A549 (cell line): ENCODE results near the gene OPA1.

Experiments used
- BHLHE40 ChIP-seq: IDR thresholded peaks from 2 replicates; pipeline ENCODE4 v1.6.1; 2012; ENCODE audit warnings: low read depth, low read length, inconsistent platforms
- EP300 ChIP-seq, 2 experiments: fragments of >200 bp; sonication (Bioruptor Twin); formaldehyde crosslinking; IDR thresholded peaks; 2 replicates in 1 of 2; 3 replicates in 1 of 2; pipeline ENCODE4 v1.6.1; 2016 to 2017
- HEYL ChIP-seq: fragments of 250-450 bp; sonication (Bioruptor Pico); IDR thresholded peaks from 2 replicates; pipeline ENCODE4 v1.8.0; 2021; ENCODE audit warnings: mild to moderate bottlenecking, moderate library complexity
- POLR2A ChIP-seq: IDR thresholded peaks from 2 replicates; pipeline ENCODE4 v1.6.1; 2012; ENCODE audit warnings: mild to moderate bottlenecking, low read length
- SMC3 ChIP-seq: fragments of >200 bp; sonication (Bioruptor Twin); formaldehyde crosslinking; IDR thresholded peaks from 3 replicates; pipeline ENCODE4 v1.6.1; 2018; ENCODE audit warnings: inconsistent platforms
- TF ChIP-seq, protein P1 (sequence below): fragments of >200 bp; sonication (Bioruptor Twin); formaldehyde crosslinking; IDR thresholded peaks from 3 replicates; pipeline ENCODE4 v1.5.1; 2016
- TF ChIP-seq, protein P2 (sequence below): fragments of 150-350 bp; IDR thresholded peaks from 2 replicates; pipeline ENCODE4 v1.6.1; 2014; ENCODE audit warnings: low read depth, mild to moderate bottlenecking, low read length
- TF ChIP-seq, protein P3 (sequence below): fragments of 200-600 bp; sonication (generic); IDR thresholded peaks from 2 replicates; pipeline ENCODE4 v1.6.1; 2016; ENCODE audit warnings: antibody characterized with exemption, mild to moderate bottlenecking, moderate library complexity

DNA sequence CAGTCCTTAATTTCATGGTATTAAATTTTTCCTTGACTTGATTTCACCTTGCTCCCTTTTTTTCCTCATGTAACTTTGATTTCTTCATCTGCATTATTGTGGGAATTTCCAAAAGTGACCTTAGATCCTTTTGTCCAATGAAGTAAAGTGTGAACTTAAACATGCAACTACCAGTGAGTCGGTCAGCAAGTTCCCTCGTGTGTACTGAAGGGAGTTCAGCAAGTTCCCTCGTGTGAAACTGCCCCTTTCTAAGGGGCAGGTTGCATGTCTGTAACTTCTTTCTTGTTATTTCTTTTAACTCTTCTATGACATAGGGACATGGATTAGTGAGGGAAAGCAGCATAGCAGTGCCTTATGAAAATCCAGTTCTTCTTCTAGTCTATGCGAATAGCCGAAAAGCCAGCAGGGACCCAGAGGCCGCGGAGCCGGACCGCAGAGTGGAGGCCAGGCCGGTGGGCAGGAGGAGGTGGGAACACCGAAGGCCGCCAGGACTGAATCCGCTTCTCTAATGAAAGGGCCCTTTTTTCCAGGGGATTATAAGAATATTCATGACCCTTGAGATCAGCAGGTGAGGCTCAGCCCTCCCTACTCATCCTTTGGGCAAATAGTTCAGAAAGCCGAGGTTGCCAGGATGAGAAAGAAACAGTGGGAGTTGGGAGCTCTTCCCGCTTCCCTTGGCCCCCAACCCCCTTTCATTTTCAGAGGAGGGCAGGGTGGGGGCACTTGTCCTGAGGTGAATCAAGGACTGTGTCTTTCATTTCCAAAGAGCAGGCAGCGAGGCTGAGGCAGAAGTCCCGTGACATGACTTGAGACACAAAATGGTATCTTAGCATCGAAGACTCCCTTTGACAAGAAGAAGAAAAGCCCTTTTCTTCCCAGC is 117.5 kb downstream of the OPA1 start:
- TF ChIP-seq, protein P1, sequence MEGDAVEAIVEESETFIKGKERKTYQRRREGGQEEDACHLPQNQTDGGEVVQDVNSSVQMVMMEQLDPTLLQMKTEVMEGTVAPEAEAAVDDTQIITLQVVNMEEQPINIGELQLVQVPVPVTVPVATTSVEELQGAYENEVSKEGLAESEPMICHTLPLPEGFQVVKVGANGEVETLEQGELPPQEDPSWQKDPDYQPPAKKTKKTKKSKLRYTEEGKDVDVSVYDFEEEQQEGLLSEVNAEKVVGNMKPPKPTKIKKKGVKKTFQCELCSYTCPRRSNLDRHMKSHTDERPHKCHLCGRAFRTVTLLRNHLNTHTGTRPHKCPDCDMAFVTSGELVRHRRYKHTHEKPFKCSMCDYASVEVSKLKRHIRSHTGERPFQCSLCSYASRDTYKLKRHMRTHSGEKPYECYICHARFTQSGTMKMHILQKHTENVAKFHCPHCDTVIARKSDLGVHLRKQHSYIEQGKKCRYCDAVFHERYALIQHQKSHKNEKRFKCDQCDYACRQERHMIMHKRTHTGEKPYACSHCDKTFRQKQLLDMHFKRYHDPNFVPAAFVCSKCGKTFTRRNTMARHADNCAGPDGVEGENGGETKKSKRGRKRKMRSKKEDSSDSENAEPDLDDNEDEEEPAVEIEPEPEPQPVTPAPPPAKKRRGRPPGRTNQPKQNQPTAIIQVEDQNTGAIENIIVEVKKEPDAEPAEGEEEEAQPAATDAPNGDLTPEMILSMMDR = no peak
- TF ChIP-seq POLR2A = no peak
- no peak for TF ChIP-seq HEYL
- TF ChIP-seq EP300 (IDR thresholded peaks at IDR 0.05) = no peak
- TF ChIP-seq, protein P2, sequence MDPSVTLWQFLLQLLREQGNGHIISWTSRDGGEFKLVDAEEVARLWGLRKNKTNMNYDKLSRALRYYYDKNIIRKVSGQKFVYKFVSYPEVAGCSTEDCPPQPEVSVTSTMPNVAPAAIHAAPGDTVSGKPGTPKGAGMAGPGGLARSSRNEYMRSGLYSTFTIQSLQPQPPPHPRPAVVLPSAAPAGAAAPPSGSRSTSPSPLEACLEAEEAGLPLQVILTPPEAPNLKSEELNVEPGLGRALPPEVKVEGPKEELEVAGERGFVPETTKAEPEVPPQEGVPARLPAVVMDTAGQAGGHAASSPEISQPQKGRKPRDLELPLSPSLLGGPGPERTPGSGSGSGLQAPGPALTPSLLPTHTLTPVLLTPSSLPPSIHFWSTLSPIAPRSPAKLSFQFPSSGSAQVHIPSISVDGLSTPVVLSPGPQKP = no peak
- TF ChIP-seq, protein P3, sequence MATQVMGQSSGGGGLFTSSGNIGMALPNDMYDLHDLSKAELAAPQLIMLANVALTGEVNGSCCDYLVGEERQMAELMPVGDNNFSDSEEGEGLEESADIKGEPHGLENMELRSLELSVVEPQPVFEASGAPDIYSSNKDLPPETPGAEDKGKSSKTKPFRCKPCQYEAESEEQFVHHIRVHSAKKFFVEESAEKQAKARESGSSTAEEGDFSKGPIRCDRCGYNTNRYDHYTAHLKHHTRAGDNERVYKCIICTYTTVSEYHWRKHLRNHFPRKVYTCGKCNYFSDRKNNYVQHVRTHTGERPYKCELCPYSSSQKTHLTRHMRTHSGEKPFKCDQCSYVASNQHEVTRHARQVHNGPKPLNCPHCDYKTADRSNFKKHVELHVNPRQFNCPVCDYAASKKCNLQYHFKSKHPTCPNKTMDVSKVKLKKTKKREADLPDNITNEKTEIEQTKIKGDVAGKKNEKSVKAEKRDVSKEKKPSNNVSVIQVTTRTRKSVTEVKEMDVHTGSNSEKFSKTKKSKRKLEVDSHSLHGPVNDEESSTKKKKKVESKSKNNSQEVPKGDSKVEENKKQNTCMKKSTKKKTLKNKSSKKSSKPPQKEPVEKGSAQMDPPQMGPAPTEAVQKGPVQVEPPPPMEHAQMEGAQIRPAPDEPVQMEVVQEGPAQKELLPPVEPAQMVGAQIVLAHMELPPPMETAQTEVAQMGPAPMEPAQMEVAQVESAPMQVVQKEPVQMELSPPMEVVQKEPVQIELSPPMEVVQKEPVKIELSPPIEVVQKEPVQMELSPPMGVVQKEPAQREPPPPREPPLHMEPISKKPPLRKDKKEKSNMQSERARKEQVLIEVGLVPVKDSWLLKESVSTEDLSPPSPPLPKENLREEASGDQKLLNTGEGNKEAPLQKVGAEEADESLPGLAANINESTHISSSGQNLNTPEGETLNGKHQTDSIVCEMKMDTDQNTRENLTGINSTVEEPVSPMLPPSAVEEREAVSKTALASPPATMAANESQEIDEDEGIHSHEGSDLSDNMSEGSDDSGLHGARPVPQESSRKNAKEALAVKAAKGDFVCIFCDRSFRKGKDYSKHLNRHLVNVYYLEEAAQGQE = no peak
- TF ChIP-seq BHLHE40 = no peak
- TF ChIP-seq SMC3 = no peak
